Fibroblast of skin of scalp (primary cell): ENCODE measurements around the gene PILRA.

ENCODE experiments used
- DNase-seq: peaks from one replicate; pipeline ENCODE4 v3.0.0-alpha.2; 2013

The PILRA gene

DNA sequence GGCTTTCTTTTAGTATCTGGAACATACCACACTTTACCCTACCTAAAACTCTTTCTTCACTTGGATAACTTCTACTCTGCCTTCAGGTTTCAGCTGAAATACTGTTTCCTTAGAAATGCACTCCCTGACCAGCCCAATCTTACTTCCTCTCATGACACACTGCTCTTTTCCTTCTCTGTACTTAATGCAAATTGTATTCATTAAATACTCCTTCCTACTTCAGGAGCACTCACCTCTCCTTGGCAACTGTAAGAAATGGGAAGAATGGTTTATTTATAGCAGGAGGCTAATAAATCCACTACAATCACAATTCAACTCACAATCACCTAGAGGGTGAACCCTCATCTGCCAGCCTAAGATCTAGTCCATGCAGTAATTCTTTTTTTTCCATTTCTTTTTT is 40.1 kb downstream of the PILRA start:
- DNase-seq, result no peak

DNA sequence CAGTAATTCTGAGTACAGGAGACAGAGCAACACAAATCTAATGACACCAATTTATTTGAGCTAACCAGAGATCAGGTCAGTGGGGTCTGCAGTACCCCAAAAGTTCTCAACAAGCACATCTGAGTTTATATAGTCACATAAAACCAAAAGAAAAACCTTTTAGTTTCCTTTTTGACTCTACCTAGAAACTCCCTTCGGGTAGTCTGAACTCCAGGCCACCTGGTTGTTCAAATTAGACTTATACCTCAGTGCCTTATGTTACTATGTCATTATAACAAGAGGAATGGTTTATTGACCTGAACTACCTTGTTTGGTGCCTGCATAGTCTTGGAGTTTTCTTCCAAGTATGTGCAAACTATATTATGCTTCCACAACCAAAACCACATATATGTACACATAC is 40.6 kb downstream of the PILRA start:
- no peak for DNase-seq

DNA sequence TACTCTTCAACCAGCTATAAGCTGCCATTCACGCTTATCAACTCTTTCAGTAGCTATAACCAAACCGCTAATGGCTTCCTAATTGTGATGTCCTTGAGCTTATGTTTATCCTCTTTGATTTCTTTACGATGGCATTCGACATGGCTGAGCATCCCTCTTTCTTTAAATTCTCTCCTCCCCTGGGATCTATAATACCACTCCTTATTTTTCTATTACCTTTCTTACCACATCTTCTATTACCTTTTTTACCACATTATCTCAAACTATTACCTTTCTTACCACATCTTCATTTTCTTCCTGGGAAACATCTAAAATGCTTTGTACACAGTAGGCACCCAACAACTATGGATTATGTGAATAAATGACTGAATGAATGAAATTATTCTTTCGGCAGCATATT is 42.2 kb downstream of the PILRA start:
- no peak for DNase-seq

DNA sequence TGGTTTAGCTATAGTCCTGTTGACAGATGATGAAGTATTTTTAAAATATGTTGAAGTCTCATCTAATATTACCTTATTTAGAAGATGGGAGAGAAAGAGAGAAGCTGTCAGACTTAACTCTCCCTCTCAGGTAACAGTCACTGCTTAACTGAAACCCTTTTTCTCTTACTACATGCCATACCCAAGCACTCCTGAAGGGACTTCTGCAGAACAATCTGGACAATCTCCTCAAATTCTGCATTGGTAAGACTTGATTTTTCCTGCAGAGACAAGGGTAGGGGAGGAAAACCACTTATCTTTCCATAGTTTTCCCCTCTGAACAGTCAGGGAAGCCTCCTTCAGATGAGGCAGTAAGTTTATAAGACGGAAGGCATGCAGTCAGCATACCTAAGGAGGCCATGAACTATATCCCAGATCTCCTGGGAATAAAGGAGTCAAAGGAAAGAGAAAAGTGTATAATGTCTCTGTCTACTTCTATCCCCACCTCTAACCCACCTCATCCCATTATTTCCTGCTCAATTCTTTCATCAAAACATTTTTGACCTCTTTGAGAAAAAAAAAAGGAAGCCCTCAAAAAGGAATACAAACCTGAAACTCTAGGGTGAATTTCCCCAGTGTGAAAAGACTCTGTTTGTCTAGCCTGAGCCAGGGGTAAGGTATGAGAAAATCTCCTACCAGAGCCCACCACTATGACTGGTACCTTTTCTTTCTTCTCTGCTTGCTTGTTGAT is 45.8 kb downstream of the PILRA start:
- DNase-seq, result peak; percentile 37

DNA sequence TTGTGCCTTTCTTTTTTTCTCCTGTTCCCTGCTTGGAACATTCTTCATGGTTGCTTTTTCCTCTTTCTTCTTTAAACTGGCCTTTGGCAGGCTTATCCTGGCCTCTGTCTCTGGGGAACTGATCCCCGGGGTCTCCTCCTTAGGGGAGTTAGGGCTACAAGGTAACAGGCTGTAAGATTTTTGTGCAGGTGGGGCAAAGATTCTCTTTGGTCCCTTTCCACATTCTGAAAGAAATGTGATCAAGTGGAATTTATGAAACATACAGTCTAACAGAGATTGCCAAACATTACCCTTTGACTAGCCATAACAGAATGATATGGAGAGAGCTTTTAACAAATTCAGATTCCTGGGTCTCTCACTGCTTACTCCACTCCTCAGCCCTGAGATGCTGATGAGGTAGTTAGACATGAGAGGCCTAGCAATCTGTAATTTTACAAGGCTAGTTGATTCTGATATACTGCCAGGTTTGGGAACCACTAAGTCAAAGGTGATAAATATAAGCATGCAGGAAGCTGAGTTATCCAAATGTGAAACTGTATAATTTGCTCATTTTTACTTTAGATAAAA is 46.5 kb downstream of the PILRA start:
- DNase-seq, result no peak

DNA sequence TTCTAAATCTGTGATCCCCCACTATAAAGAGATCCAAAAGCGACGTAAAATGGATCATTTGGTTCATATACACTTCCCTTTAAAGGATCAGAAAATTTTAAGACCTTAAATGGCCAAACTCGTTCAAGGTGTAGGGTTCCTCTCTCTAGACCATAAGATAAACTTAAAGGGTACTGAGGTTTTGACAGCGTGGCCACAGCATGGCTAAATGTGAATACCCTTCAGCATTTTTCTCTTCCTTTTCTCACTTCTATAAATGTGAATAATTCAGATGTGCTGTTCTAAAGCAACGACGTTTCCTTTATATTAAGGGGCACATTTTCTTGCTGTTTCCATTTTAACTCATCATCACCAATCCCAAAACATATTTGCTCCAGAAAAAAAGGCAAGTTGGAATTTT is 50.0 kb downstream of the PILRA start:
- DNase-seq, result no peak

DNA sequence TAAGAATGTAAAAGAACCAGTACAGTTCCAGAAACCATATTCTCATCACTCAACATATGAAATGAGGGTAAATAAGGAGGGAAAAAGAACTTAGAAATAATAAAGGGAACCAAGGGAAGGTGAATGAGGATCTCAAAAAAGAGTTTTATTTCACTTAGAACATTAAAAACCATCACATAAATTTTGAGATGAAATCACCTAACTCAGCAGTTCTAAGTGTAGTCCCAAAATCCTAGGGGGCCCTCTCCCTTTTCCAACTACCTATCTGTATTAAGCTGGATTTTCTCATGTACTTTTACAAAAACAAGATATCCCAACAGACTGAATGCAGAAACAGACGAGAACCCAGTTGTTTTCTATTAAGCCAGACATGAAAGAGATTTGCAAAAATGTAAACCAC is 52.1 kb downstream of the PILRA start:
- DNase-seq, result no peak

DNA sequence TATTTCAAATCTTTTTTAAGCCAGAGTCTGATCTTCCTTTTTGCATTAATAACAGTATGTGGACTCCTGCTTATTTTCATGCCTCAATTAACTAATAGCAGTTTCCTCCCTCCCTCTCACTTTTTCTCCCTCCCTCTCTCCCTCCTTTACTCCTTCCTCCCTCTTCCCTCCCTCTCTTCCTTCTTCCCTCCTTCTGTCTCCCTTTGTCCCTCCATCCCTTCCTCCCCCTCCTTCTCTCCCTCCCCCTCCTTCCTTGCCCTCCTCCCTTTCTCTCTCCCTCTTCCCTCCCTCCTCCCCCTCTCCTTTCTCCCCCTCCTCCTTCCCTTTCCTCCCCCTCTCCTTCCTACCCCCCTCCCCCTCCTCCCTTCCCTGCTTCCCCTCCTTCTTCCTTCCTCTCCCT is 53.2 kb downstream of the PILRA start:
- no peak for DNase-seq

DNA sequence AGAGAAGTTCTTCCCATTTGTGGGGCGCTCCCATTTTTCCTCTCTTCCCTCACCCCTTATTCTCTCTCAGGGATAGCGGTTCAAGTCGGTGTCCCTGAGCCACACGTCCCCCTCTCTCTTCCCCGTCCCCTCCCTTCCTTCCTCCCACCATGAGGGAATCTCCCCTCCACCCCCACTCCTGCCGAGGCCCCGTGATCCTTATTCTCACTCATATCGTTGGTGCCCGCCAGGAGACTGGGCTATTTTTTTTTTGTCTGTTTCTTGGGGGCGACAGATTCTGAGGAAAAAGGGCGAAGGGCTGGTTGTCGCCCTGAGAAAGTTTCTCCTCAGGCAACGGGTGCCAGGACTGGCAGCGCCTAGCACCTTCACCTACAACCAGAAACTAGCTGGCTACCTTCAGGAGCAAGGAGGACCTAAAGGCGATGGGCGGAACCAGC is 54.5 kb downstream of the PILRA start:
- DNase-seq, result no peak

DNA sequence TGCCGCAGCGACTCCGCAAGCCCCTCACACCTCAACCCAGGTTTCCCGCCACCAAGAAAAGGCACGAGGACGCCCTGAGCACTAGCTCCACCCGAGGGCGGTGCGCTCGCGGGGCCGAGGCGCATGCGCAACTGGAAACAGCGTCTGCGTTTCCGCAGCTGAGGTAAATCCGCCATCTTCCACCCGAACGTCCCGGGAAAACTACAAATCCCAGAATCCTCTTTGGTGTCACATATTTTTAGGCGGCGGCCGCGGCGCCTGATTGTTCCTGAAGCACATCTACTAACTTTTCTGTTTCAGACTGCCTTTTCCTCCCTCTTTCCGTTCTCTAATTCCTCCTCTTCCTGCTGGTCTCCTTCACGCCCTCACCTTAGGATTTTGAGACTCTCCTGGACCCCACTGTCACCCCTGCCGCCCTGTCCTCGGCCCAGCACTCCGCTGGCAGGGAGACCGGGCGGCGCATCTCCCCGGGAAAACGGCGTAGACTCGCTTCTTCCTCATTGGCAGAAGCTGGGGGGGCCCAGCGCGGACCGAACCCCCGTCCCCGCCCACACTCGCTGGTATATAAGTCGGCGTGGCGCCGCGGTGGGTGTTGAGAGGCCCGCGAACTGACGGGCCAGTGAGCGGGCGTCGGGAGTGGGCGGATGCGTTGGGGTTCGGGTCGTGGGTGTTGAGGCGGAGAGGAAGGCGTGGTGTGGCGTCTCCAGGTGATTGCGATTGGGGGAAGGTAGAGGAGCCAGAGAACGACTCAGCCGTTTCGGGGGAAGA is 55.1 kb downstream of the PILRA start, which contains the start of gene ZCWPW1:
Gene ZCWPW1, minus strand, starts transcription at position 505 of the 768 bp plus-strand sequence. CDS start 8,054 bp downstream, outside the sequence.
- DNase-seq, result peak; percentile 98

DNA sequence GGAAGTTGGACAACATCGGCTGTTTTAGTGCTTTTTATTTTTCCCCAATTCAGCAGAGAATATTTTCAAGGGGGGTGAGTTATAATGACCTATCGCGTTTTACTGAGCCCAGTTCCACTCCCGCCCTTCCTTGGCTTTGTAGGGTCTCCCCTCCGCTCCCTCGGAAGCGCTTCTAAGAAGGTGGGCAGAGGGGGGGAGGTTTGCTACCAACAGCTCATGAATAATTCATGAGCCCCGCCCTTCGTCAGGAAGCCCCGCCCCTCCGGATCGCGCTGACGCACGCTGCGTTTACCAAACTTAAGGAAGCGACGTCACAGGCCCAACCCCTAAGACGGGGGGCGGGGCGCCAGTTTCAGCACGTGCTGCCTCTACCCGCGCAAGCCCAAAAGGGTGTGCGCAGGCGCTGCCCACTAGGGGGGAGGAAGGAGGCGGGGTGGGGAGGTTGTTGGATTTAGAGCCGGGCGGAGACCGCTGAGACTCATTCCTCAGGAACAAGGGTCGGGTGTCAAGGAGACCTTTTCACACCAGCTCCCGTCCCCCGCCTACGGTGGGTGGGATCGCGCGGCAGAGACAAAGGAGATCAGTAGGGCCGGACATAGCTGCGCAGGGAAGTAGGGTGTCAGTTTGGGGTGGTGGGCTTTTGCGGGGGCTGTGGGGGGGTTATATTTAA is 55.8 kb downstream of the PILRA start:
- peak; percentile 100 for DNase-seq

DNA sequence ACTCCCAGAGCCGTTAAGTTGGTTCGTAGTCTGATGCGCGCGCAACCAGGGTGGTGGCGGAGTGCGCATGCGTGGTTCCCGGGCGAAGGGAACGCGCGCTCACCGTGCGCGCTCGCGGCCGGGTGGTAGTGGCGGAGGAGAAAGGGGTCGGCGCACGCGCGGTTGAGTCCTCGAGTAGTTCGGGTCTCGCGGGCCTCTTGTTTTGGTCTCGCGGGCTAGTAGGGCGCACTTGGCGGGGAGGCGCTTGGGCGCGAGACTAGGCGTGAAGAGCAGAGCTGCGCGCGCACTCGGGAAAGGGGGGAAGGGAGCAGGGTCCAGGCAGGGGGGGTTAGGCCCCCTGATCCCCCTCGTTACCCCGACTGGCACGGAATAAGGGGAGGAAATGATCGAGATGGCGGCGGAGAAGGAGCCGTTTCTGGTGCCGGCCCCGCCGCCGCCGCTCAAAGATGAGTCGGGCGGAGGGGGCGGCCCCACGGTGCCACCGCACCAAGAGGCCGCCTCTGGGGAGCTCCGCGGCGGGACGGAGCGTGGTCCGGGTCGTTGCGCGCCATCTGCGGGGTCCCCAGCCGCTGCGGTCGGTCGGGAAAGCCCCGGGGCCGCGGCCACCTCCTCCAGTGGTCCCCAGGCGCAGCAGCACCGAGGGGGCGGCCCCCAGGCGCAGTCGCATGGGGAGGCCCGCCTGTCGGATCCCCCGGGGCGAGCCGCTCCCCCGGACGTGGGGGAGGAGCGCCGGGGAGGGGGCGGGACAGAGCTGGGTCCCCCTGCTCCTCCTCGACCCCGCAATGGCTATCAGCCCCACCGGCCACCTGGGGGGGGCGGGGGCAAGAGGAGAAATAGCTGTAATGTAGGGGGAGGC is 56.6 kb downstream of the PILRA start, which contains the start of gene MEPCE:
Gene MEPCE, plus strand, starts transcription at position 195 of the 856 bp plus-strand sequence. Its CDS starts 188 bp downstream, at position 383.
- peak; percentile 99 for DNase-seq

DNA sequence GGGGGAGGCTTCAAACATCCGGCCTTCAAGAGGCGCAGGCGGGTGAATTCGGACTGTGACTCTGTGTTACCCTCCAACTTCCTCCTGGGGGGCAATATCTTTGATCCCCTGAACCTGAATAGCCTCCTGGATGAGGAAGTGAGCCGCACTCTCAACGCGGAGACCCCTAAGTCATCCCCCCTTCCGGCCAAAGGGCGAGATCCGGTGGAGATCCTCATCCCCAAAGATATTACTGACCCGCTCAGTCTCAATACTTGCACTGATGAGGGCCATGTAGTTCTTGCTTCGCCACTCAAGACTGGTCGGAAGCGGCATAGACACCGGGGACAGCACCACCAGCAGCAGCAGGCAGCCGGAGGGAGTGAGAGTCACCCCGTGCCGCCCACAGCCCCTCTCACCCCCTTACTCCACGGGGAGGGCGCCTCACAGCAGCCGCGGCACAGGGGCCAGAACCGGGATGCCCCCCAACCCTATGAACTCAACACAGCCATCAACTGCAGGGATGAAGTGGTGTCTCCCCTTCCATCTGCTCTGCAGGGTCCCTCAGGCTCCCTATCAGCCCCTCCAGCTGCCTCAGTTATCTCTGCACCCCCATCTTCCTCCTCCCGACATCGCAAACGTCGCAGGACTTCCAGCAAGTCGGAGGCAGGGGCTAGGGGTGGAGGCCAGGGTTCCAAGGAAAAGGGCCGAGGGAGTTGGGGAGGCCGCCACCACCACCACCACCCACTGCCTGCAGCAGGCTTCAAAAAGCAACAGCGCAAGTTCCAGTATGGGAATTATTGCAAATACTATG is 57.4 kb downstream of the PILRA start:
- no peak for DNase-seq

DNA sequence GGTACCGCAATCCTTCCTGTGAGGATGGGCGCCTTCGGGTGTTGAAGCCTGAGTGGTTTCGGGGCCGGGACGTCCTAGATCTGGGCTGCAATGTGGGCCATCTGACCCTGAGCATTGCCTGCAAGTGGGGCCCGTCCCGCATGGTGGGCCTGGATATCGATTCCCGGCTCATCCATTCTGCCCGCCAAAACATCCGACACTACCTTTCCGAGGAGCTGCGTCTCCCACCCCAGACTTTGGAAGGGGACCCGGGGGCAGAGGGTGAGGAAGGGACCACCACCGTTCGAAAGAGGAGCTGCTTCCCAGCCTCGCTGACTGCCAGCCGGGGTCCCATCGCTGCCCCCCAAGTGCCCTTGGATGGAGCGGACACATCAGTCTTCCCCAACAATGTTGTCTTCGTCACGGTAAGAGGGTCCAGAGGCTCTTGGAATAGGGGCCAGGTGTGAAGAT is 58.0 kb downstream of the PILRA start:
- DNase-seq, result no peak

DNA sequence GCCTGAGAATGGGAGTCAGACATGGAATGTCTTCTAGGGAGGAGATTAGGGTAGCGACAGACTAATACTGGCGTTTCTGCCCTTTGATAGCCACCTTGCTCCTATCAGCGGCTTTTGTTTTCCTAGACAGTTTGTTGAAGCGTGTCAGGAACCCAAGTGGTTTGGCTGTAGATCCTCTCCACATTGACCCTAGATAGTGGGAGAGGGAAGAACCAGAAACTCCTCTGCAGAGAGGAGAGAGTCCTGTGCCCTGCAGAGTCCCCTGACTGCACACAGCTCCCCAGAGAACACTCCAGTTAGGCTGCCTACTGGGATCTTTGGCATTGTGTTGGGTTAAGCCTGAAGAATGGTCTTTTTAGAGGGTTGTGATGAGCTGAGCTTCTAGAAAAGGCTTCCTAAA is 58.8 kb downstream of the PILRA start:
- no peak for DNase-seq

DNA sequence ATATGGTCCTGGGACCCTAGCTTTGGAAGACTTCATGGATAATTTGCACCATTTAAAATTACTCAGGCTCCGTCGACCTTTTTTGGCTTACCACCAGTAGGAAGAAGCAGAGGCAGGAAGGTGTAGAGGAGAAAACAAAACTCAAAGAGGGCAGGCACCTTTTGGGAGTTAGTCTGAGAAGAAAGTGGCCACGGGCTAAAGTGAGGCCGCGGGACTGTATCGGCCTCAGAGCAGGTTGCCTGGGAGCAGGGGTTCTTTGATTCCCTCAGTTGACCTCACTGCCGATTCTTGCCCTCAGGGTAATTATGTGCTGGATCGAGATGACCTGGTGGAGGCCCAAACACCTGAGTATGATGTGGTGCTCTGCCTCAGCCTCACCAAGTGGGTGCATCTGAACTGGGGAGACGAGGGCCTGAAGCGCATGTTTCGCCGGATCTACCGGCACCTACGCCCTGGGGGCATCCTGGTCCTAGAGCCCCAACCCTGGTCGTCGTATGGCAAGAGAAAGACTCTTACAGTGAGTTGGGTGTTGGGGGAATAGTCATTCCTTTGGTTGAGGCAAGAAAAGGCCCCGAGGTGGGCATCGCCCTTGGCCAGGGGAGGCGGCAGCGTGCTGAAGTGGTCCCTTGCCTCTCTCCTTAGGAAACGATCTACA is 59.5 kb downstream of the PILRA start:
- no peak for DNase-seq

DNA sequence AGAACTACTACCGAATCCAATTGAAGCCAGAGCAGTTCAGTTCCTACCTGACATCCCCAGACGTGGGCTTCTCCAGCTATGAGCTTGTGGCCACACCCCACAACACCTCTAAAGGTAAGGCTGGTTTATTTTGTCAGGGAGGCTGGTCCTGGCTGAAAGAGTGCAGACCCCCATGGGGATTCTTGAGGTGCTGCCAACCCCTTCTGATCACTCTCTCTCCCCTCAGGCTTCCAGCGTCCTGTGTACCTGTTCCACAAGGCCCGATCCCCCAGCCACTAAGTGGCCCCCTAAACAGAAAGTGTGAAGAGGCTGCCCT is 59.9 kb downstream of the PILRA start:
- DNase-seq, result no peak

DNA sequence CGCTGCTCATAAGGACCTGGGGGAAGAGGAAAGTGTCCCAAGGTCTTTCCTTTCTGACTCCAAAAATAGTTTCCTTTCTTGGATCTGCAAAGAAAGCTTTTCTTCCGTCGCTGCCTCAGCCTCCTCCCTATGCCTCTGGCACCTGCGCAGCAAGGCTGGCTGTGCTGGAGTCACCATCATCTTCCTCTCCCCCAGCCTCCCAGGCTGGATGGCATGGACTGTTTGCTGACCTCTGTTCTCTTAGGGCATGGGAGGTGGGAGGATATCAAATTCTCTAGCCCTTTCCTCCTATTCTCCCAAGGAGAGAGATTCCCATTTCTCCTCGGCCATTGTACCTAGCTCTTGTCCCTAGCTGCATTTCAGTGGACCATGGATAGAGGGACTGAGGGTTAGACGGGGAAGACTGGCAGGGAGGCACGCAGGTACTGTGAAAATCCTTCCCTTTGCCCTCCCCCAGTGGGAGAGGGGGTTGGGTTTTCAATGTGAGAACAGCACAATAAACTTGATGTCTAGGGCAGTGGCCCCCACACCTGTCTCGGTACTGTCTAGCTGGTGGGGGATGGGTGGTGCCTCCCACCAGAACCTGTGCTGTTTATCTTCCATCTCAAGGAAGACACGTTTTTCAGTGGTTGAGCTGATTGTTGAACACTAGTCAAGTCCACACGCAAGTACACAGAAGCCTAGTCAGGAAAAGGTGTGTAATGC is 60.5 kb downstream of the PILRA start:
- no peak for DNase-seq

DNA sequence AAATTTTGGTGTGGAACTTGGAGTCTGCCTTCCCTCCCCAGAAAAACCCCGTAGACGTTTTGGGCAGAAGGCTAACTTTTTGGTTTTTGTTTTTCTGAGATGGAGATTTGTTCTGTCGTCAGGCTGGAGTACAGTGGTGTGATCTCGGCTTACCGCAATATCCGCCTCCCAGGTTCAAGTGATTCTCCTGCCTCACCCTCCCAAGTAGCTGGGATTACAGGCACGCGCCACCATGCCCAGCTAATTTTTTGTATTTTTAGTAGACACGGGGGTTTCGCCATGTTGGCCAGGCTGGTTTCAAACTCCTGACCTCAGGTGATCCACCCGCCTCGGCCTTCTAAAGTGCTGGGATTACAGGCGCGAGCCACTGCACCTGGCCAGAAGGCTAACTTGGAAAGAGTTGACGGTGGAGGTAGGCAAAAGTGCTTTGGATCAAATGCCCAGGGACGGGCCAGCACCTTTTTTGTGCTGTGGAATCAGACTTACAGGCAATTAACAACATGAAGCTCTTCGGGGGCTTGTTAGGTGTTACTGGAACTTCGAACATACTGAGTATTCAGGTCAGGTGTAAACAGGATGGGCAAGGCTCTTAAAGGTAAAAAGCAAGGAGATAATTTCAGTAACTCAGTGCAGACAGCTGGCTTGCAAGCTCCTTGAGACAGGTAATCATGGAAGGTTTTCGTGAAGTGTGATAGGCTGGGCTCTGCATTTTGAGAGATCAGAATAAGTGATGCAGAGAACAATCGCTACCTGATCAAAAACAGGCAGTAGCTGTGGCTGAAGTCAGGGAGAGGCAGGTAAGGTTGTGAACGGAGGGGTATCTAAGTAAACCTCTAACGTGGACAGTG is 61.2 kb downstream of the PILRA start:
- no peak for DNase-seq
